22Rv1 (cell line): ENCODE results near the gene IL31.

Experiments
- CTCF ChIP-seq: fragments of 450-650 bp; IDR thresholded peaks from 2 replicates; pipeline ENCODE4 v1.5.1; 2017; ENCODE audit warnings: mild to moderate bottlenecking
- ZFX ChIP-seq: fragments of 450-650 bp; IDR thresholded peaks from 2 replicates; pipeline ENCODE4 v1.6.1; 2017; ENCODE audit warnings: antibody characterized with exemption, borderline replicate concordance

DNA sequence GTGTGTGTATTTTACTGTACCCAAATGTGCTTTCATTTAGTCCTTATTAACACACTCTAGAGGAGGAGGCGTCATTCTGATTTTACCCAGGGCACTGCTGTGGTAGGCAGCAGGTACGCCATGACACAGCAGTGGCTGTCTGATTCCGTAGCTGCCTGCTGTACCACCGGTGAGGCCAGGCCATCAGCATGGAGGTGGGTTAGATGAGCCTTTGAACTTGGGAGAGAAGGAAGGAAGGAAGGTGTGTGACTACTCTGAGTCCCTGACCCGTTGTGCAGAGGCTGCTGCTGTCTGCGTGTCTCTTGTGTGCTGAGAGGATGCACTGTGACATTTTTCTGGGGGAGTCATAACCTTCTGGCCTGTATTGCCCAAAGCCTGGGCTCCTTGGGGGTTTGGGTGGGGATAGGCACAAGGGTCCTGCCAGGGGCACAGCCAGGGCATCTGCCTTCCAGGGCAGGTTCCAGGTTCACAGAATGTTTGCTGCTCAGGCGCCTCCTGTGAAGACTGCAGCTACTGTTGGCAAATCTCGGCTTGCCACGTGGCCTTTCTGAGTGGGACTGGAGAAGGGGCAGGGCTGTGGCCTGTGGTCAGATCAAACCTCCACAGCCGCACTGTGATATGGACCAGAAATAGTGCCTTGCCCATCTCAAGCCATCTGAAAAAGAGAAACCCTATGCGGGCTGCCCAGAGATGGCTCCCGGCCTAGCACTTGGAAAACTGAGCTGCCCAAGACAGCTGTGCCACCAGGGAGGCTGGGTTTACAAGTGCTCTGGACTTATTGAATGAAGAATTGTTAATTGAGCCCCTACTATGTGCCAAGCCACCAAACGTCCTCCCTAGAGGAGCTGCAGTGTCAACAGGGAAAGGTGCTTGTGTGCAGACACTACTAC is 48.3 kb downstream of the IL31 start:
- TF ChIP-seq CTCF (no peak), ZFX (no peak)
